Adipose tissue (tissue), 3 donors: ENCODE measurements around the gene BASP1. TPM values are rescaled to one million over a fixed set of nuclear protein-coding genes. Genes with fewer than 3 reads are reported as not detected.
"Not testable (repeated sequence)": the region's sequence is repeated elsewhere in the genome, so short reads cannot be mapped to it uniquely, and the experiment has no call there.

Source experiments
- H3K27ac ChIP-seq: one replicate; pipeline ENCODE4 v1.5.1; 2013; ENCODE audit warnings: low read depth, low read length
- WGBS, 3 donors: extraction: QIAGEN DNeasy Blood & Tissue Kit; methylation state at CpG; one replicate each; pipeline ENCODE4 v1.1.7; 2013; 5-methylcytosine and 5-hydroxymethylcytosine counted together
- polyA plus RNA-seq, 3 donors: library from polyadenylated mRNA; stranded (reverse); fragments of 200-250 nt; gene quantifications; one replicate each; pipeline ENCODE4 v1.2.3, GENCODE V29; 2013
- donor health status: healthy with polysubstance abuse.
- donor health status: Bipolar disorder and iron deficiency.
- donor health status: healthy.

The BASP1 gene
- polyA plus RNA-seq, 3 donors, result 1.4 to 45.8 (median 25.9) TPM

DNA sequence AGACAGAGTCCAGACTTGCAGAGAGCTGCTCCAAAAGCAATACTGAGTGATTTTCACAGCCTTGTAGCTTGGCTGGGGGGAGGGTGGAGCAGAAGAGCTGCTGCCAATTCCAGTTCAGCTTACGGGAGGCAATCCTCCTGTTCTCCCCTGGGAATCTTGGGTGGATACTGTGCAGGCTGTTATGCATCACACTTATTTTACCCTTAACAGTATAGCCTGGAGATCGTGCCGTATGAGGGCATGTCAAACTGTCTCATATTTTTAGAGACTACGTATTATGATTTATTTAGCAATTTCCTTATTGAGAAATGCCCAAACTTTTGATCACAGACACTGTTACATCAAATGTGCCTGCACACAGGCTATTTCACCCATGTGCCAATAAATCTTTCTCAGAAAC is 85.2 kb downstream of the BASP1 start:
- WGBS, 3 donors, result 26 to 80% (median 29%) methylated on average over 4 of the region's 4 CpGs
- no peak overlapping the region for H3K27ac ChIP-seq

DNA sequence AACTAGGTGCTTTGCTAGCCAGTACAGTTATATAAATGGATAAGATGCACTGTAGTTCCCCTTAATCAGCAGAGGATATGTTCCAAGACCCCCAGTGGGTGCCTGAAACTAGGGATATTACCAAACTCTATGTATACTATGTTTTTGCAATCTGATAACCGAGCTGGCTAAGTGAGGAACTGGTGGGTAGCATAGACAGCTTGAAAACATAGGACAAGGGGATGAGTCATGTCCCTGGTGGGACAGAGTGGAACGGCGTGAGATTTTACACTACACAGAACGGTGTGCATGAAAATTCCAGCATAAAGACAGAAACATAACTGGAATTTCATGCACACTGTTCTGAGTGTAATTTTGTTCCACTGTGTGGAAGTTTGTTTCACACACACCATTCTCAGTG is 86.9 kb downstream of the BASP1 start:
- H3K27ac ChIP-seq, result no peak overlapping the region
- 24 to 78% (median 26%) methylated on average over 4 of the region's 4 CpGs for WGBS, 3 donors

DNA sequence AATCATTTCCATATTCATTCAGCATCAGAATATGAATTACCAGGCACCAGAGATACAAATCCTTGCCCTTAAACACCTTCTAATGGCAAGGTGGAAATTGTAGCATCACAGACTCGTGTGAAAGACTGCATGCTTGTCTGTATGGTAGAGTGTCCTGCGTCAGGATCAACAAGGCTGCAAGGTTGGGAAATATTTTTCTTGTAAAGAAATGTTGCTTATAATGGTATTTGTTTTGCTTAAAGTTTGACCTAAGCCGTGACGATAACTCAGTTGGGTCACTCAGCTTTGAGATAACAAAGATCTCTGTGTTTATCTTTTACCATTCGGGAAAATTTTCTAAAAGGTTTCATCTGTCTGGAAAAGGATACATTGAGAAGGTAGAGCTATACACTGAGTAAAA is 87.6 kb downstream of the BASP1 start:
- 19 to 64% (median 61%) methylated on average over 5 of the region's 5 CpGs for WGBS, 3 donors
- H3K27ac ChIP-seq, result no peak overlapping the region

DNA sequence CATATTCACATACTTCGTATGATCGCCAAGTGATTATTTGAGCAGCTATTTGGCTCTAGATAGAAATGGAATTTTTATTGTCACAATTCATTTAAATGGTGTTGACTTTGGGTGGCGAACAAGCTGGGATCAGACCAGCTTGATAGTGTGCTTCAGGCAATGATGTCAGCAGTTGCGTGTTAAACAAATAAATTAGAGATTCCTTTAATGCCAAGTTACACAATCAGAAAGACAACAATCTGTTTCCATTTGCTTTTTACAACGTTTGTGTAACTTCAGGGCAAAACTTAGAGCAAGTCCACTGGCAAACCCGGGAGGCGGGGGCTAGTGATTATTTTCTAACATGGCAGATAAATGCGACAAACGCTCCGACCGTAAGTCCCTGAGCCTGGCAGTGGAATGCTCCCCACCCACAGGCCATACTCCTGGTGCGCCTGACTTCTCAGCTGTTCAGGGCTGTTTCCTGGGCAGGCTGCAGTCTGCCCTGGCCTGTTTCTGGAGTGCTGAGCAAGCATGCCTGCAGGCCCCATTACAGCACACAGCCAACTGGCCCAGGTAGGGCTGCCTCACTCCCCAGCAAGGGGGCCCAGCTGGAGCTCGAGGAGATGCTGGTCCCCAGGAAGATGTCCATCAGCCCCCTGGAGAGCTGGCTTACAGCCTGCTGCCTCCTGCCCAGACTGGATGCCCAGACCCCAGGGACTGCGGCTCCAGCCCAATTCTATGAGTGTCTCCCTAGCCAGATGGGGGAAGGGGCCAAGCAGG is 88.7 kb downstream of the BASP1 start:
- no peak overlapping the region for H3K27ac ChIP-seq
- 34 to 85% (median 72%) methylated on average over 14 of the region's 14 CpGs for WGBS, 3 donors

DNA sequence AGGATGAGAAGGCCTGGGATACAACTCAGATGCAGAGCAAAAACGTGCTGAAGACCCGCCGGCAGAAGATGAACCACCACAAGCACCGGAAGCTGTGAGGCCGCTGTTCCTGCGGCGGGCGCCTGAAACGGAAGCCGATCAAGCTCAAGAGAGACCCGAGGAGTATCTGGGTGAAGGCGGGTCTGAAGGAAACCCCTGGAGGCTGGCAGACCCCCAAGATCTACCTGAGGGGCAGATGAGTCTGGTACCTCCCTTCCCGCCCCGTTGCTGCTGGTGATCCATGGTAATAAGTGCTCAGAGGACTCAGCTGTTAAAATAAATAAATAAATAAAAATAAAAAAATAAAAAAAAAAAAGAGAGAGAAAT is 89.3 kb downstream of the BASP1 start:
- H3K27ac ChIP-seq, result no peak overlapping the region

DNA sequence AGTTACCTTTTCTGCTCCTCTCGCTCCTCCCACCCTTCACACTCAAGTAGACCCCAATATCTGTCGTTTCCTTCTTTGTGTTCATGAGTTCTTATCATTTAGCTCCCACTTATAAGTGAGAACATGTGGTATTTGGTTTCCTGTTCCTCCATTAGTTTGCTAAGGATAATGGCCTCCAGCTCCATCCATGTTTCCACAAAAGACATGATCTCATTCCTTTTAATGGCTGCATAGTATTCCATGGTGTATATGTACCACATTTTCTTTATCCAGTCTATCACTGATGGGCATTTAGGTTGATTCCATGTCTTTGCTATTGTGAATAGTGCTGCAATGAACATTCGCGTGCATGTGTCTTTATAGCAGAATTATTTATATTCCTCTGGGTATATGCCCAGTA is 90.0 kb downstream of the BASP1 start:
- H3K27ac ChIP-seq, result not testable (repeated sequence)
- WGBS, 3 donors, result 88 to 91% (median 88%) methylated on average over 4 of the region's 4 CpGs

More for the DNA sequence above, 89.3 kb downstream of the BASP1 start:
- WGBS, 3 donors, result 88 to 96% (median 93%) methylated on average over 14 of the region's 14 CpGs

DNA sequence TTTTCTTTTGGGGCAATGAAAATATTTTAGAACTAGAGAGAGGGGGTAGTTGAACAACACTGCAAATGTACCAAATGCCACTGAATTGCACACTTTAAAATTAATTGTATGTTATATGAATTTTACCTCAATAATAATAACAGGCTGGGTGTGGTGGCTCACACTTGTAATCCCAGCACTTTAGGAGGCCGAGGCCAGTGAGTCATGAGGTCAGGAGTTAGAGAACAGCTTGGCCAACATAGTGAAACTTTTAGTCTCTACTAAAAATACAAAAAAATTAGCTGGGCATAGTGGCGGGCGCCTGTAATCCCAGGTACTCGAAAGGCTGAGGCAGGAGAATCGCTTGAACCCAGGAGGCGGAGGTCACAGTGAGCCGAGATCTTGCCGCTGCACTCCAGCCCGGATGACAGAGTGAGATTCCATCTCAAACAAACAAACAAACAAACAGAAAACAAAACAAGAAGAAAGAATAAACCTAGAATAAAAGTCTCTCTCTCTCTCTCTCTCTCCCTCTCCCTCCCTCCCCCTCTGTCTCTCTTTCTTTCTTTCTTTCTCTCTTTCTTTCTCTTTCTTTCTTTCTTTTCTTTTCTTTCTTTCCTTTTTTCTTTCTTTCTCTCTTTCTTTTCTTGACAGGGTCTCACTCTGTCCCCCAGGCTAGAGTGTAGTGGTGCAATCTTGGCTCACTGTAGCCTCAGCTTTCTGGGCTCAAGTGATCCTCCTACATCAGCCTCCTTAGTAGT is 91.1 kb downstream of the BASP1 start:
- H3K27ac ChIP-seq, result no peak overlapping the region
- WGBS, 3 donors, result 88 to 94% (median 93%) methylated on average over 9 of the region's 9 CpGs

DNA sequence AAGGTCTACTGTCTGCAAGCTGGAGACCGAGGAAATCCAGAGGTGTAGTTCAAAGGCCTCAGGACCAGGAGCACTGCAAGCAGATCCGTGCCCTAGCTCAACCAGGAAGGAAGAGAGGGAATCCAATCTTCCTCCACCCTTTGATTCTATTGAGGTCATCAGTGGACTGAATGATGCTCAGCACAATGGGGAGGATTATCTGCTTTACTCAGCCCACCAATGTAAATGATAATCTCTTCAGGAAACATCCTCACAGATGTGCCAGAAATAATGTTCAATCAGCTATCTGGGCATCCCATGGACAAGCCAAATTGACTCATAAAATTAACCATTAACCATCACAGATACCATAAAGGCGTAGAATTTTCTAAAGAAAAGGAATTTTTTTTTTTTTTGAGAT is 92.0 kb downstream of the BASP1 start:
- 79 to 89% (median 88%) methylated on average over 3 of the region's 3 CpGs for WGBS, 3 donors

DNA sequence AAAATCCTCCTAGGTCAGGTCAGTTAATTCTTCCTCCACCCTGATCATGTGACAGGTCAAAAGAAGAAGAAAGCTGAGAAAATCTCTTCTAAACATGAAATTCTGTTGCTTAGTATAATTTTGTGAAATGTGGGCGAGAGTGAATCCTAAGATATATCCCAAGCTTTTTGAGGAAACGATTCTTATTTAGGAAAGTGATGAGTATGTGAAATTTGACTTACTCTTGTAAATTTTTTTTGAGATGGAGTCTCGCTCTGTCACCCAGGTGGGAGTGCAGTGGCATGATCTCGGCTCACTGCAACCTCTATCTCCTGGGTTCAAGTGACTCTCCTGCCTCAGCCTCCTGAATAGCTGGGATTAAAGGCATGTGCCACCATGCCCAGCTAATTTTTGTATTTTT is 93.1 kb downstream of the BASP1 start:
- WGBS, 3 donors, result 81 to 95% (median 93%) methylated on average over 4 of the region's 4 CpGs

More for the DNA sequence above, 92.0 kb downstream of the BASP1 start:
- no peak overlapping the region for H3K27ac ChIP-seq

DNA sequence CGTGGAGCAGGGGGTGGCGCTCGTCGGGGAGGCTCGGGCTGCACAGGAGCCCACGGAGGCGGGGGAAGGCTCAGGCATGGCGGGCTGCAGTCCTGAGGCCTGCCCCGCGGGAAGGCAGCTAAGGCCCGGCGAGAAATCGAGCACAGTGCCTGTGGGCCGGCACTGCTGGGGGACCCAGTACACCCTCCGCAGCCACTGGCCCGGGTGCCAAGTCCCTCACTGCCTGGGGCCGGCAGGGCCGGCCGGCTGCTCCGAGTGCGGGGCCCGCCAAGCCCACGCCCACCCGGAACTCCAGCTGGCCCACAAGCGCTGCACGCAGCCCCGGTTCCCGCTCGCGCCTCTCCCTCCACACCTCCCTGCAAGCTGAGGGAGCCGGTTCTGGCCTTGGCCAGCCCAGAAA is 94.4 kb downstream of the BASP1 start:
- WGBS, 3 donors, result 91 to 95% (median 91%) methylated on average over 9 to 27 of the region's 31 CpGs
- not testable (repeated sequence) for H3K27ac ChIP-seq

More for the DNA sequence above, 93.1 kb downstream of the BASP1 start:
- not testable (repeated sequence) for H3K27ac ChIP-seq

DNA sequence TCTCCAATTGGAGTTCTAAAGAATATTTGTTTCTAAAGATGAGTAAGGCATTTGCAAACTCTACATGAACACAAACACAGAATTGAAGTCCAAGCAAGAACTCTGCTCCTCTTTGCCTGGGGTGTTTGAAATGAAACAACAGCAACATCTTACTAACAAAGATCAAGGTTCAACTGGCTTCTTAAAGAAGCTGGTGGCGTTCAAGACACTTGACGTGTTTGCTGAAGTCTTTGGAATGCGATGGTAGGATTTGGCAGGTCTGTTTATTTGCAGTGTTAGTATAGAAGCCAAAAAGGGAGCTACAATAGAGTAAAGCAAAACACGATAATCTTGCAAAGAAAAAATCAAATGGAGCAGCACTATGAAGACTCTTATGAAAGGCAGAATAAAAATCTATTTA is 94.9 kb downstream of the BASP1 start:
- H3K27ac ChIP-seq, result no peak overlapping the region
- 38 to 83% (median 81%) methylated on average over 4 of the region's 4 CpGs for WGBS, 3 donors

DNA sequence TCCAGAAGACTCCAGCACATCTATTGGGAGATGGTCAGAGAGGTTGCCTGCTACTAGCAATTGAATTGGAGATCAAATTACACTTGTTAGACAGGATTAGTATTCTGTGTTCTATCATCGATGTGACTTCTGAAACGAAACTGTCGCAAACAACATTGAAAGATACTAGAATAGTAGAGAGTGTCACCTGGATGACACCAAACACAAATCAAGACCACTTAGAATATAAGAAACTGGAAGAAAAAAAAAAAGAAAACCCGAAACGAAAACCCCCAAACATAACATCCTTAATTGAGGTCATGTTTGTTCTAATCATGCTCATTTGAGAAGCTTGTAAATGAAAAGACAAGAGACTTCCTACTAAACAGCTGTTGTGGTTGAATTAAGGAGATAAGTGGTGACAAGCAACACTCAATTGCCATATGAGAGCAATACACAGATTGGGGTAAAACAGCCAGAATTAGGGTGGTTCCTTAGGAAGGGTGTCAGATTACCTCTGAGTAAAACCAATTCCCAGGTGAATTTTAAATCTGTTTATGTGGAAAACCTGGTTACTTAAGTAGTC is 97.6 kb downstream of the BASP1 start:
- H3K27ac ChIP-seq, result no peak overlapping the region
- 61 to 78% (median 76%) methylated on average over 5 of the region's 5 CpGs for WGBS, 3 donors

DNA sequence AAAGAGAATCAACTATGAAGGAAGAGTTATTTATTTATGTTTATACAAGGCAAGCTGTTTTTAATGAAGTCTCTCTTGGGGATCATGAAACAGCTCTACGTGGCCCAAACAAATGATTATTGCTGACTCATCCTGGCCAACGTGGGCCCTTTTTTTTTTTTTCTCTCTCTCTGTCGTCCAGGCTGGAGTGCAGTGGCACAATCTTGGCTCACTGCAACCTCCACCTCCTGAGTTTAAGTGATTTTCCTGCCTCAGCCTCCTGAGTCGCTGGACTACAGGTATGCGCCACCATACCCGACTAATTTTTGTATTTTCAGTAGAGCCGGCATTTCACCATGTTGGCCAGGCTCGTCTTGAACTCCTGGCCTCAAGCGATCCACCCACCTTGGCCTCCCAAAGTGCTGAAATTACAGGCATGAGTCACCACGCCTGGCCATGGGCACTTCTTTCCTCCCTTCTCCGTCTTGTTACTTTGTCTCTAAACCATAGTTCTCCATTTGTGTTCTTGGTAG is 98.3 kb downstream of the BASP1 start:
- WGBS, 3 donors, result 67 to 78% (median 69%) methylated on average over 11 of the region's 11 CpGs
- no peak overlapping the region for H3K27ac ChIP-seq

DNA sequence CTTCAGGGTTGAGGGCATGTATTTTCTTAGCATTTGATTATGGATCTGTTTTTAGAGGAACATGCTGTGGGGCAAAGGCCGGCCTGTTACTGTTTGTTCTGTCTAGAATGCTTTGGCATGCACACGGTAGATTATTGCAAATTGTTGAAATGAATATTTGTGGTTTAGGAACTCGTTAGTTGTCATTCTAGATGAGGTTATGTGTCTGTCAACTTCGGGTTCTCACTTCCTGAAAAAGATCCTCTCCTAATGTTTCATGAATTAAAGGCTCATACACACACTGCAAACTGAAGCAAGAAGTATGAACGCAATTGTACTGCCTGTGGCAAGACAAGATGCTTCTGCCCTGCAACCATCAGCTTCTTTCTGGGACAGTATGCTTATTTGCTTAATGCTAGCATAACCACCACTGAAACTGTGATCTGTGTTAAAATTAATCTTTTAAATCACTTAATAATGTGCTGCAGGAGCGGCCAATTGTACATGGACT is 99.6 kb downstream of the BASP1 start:
- WGBS, 3 donors, result 36 to 38% (median 37%) methylated on average over 6 of the region's 6 CpGs
- no peak overlapping the region for H3K27ac ChIP-seq

DNA sequence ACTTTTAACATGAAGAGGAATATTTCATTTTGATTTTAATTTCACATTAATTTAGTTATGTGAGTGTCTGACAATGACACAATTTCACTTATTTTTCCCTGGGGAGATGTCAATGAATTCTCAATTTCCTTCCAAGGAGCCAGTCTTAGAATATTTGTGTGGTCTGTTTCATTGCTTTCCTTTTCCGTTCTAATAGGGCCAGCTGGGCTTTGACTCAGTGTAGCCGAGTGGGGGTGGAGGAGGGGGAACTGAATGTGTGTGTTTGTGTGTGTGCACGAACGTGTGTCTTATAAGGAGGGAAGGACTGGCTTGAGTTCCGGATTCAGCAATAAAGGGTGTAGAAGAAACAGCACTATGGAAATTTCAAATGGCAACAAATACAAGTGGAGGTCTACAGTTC is 100.0 kb downstream of the BASP1 start:
- no peak overlapping the region for H3K27ac ChIP-seq
- 21 to 60% (median 31%) methylated on average over 5 of the region's 5 CpGs for WGBS, 3 donors

DNA sequence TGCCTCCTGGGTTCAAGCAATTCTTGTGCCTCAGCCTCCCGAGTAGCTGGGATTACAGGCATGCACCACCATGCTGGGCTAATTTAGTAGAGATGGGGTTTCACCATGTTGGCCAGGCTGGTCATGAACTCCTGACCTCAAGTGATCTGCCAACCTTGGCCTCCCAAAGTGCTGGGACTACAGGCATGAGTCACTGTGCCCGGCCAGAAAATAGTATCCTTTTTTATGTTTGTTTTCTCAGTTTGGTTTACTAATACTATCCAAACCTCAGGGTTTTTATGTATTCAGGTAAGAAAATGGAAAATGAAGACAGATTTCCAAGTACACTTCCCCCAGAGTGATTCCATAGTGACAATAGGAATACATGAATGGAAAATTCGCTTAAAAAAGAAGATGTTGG is 101.7 kb downstream of the BASP1 start:
- WGBS, 3 donors, result 70 to 92% (median 87%) methylated on average over 3 of the region's 3 CpGs
- not testable (repeated sequence) for H3K27ac ChIP-seq

DNA sequence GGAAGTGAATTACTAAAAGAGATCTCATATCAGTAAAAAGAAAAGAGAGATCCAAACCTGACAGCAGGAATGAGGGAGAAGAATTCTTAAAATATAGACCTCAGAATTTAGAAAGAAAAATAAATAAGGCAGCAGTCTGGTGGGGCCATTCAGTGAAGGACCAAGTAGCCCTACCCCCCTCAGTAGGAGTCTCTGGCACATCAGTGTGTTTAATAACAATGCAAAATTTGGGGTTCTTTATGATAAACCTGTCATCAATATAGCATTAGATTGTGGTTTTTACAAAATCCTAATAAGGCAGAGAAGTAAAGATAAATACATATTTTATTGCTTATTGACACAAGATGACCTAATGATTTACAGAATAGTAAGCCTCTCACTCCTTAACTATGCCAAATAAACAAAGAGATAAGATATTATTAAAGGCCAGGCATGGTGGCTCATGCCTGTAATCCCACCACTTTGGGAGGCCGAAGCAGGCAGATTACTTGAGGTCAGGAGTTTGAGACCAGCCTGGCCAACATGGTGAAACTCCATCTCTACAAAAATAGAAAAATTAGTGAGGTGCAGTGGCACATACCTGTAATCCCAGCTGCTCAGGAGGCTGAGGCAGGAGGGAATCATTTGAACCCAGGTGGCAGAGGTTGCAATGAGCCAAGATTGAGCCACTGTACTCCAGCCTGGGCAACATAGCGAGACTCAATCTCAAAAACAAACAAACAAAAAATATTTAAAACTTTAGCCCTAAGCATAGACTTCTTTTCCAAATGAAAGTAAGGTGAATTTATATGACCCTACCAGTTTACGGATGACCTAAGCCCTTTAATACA is 108.6 kb downstream of the BASP1 start:
- no peak overlapping the region for H3K27ac ChIP-seq
- WGBS, 3 donors, result 72 to 90% (median 88%) methylated on average over 3 of the region's 3 CpGs
